Activated CD4-positive, alpha-beta T cell treated with anti-CD3 and anti-CD28 coated beads, Interleukin-2, amount 10 ng/mL, durations not matched to agents 7 days and 5 days (primary cell): Measurements from ENCODE around the gene RCAN1. TPM values are rescaled to one million over a fixed set of nuclear protein-coding genes. Genes with fewer than 3 reads are reported as not detected.

Experiments
- CTCF ChIA-PET: fragments of 350-600 bp; sonication (Branson Sonifier 250); formaldehyde crosslinking; loops from one replicate; lab custom pipeline; 2021; ENCODE audit warnings: antibody characterized with exemption; lab: Charles Lee
- POLR2A ChIA-PET: fragments of 350-600 bp; sonication (Branson Sonifier 250); formaldehyde crosslinking; loops from one replicate; lab custom pipeline; 2021; ENCODE audit warnings: antibody characterized with exemption; lab: Charles Lee
- DNase-seq: peaks from one replicate; pipeline ENCODE4 v3.0.0-alpha.2; 2020
- H3K27ac Mint-ChIP-seq: one replicate; pipeline ENCODE4 v1.8.0; 2021; ENCODE audit warnings: mild to moderate bottlenecking, moderate library complexity, mixed read lengths
- H3K27me3 Mint-ChIP-seq: one replicate; pipeline ENCODE4 v1.8.0; 2021; ENCODE audit warnings: mixed read lengths
- H3K36me3 Mint-ChIP-seq: one replicate; pipeline ENCODE4 v1.8.0; 2021; ENCODE audit warnings: low read depth, mixed read lengths
- H3K4me1 Mint-ChIP-seq: one replicate; pipeline ENCODE4 v1.8.0; 2021; ENCODE audit warnings: mixed read lengths
- H3K4me3 Mint-ChIP-seq: one replicate; pipeline ENCODE4 v1.8.0; 2021; ENCODE audit warnings: mild to moderate bottlenecking, moderate library complexity, mixed read lengths
- H3K9me3 Mint-ChIP-seq: one replicate; pipeline ENCODE4 v1.8.0; 2021; ENCODE audit warnings: mixed read lengths
- total RNA-seq, 2 experiments: library from RNA; stranded (reverse); gene quantifications; one replicate each; pipeline ENCODE4 v1.2.3, GENCODE V29; 2021

RCAN1 gene
- 1 to 10 TPM; 8.0 to 8.2 TPM for total RNA-seq

DNA sequence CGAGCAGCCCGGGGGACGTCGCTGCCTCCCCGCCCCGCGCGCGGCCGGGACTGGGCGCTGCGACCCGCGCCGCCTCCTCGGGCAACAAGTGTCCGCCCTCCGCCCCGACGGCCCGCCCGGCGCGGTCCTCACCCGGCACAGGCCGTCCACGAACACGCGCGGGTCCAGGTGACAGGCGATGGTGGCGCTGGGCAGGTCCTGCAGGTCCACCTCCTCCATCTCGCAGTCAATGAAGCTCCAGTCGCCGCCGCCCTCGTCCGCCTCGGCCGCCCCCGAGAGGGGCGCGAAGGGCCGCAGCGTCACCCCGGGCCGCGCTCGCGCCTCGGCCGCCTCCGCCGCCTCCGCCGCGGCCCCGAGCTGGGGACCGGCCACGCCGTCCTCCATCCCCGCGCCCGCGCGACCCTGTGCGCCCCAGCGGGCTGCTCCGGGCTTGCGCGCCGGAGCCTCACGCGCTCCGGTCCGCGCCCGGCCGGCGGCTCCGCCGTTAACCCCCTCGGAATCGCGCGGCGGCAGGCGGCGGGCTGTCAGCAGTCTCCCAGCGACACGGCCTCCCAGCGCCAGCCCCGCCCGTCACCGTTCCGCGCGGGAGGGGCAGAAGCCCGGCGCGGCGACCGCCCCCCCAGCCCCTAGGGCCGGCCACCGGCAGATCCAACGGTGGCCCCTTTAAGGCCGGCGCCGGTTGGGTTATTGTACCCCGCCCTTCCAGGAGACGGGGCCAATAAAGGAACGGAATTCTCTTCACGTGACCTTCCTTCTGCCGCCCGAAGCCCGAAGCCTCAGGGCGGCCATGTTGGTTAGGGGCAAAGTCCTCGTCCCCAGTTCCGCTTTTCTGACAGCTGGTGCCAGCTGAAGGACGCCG is at the start of gene RCAN1:
TSS of gene RCAN1 (minus strand) at position 486 of the 859 bp plus-strand sequence. CDS start at position 384, 102 bp downstream.
- peak within 1 kb of the TSS; percentile 90 for H3K27ac Mint-ChIP-seq
- H3K4me1 Mint-ChIP-seq, result peaks cover 26% of the 10 kb centered on the region
- no peaks in the 10 kb centered on the region for H3K36me3 Mint-ChIP-seq
- peak within 1 kb of the TSS; percentile 88 for H3K4me3 Mint-ChIP-seq
- ChIA-PET CTCF (interaction anchor here (0.7 to 2.1 kb wide), 5 partner anchors 10 to 1478 kb away, joined by 3 to 7 read pairs (median 4); no protein-coding TSS in a partner anchor), POLR2A (interaction anchor here (0.5 kb wide), 1 partner anchor 727 kb away, joined by 3 read pairs; no protein-coding TSS in a partner anchor)
- peak; percentile 90 for DNase-seq
- no peaks in the 10 kb centered on the region for H3K9me3 Mint-ChIP-seq
- peaks cover 18% of the 10 kb centered on the region for H3K27me3 Mint-ChIP-seq

DNA sequence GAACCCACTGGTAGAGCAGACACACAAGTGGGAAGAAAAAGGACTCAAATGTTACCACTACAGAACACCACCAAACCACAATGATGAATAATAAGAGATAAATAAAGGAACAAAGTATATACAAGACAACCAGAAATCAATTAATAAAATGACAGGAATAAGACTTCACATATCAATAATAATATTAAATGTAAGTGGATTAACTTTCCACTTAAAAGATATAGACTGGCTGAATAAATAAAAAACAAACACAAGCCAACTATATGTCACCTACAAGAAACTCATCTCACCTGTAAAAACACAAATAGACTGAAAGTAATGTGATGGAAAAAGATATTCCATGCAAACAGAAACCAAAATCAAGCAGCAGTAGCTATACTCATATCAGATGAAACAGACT is 46.9 kb upstream of the RCAN1 start:
- POLR2A ChIA-PET, result no interaction called here
- H3K36me3 Mint-ChIP-seq, result peaks cover 5% of the 10 kb centered on the region
- H3K27ac Mint-ChIP-seq, result no peak overlapping the region
- DNase-seq, result no peak
- H3K4me3 Mint-ChIP-seq, result no peak overlapping the region
- peaks cover 23% of the 10 kb centered on the region for H3K9me3 Mint-ChIP-seq
- H3K4me1 Mint-ChIP-seq, result no peaks in the 10 kb centered on the region
- peaks cover 67% of the 10 kb centered on the region for H3K27me3 Mint-ChIP-seq
- CTCF ChIA-PET, result no interaction called here

DNA sequence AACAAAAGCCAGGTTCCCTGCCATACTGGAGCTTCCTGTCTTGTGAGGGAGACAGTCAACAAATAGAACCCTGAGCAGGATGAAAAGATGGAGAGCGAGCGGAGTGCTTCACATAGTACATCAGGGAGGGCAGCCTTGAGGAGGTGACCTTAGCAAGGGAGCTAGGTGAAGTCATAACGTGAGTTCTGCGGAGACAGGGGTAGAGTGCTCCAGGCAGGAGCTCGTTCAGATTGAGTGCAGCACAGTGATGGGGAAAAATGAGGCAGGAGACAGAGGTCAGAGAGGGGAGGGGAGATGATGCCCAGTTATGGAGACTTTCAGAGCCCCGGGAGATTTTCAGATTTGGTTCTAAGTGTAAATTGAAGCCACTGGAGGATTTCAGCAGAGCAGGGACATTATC is 38.6 kb upstream of the RCAN1 start:
- Mint-ChIP-seq H3K4me3 (no peak overlapping the region), H3K36me3 (no peaks in the 10 kb centered on the region), H3K27me3 (peaks cover 34% of the 10 kb centered on the region), H3K27ac (no peak overlapping the region), H3K9me3 (peaks cover 7% of the 10 kb centered on the region), H3K4me1 (peaks cover 4% of the 10 kb centered on the region)
- no peak for DNase-seq
- ChIA-PET POLR2A (no interaction called here), CTCF (no interaction called here)

DNA sequence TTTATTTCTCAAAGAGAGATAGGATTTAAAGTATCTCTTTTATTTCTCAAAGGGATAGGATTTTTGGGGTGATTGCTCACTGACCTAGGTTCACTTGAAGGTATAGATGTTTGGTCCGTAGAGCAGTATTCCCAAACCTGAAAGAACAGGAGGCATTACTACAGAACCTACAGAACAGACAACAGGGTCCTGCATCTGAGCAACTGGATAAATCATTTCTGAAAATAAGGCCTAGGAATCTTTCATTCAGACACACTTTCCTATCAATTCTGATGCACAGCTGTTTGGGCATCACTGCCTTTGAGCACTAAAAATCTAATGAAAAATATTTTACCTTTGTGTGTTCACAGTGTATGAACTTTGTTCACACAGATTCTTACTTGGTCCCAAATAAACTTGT is 36.7 kb upstream of the RCAN1 start:
- peaks cover 5% of the 10 kb centered on the region for H3K9me3 Mint-ChIP-seq
- DNase-seq, result no peak
- H3K27me3 Mint-ChIP-seq, result peaks cover 19% of the 10 kb centered on the region
- no peak overlapping the region for H3K4me3 Mint-ChIP-seq
- H3K27ac Mint-ChIP-seq, result no peak overlapping the region
- H3K36me3 Mint-ChIP-seq, result no peaks in the 10 kb centered on the region
- peaks cover 4% of the 10 kb centered on the region for H3K4me1 Mint-ChIP-seq
- ChIA-PET POLR2A (no interaction called here), CTCF (interaction anchor here (1.1 to 1.4 kb wide), 2 partner anchors 9 to 15 kb away, joined by 3 read pairs; no protein-coding TSS in a partner anchor)

DNA sequence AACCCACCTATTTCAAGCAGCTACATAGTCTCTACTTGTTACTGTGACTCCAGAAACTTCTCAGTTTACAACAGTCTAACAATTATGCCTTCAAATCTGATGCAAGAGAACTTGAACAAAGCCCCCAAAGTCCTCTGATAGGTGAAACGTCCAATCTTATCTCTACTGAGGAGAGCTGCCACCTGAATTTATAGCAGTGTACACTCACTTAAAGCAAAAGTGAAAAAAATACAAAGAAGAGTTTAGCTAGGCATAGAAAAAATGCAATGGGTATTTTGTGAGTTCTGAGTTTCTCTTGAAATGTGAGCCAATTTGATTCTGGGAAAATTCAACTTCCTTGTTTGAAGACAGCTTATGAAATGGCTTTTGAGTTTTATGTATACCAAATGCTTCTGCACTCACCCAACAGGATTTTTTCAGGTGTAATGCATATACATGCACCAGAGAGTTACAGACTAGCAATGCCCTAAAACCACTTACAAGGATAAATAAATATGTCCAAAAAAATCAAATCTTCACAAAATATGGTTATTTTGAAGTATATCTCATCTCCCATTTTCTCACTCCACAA is 36.0 kb upstream of the RCAN1 start:
- CTCF ChIA-PET, result interaction anchor here (1.1 to 1.4 kb wide), 2 partner anchors 10 to 16 kb away, joined by 3 read pairs; no protein-coding TSS in a partner anchor
- Mint-ChIP-seq H3K4me3 (no peak overlapping the region), H3K27me3 (peaks cover 13% of the 10 kb centered on the region), H3K9me3 (peaks cover 5% of the 10 kb centered on the region), H3K4me1 (peaks cover 4% of the 10 kb centered on the region), H3K27ac (no peak overlapping the region), H3K36me3 (no peaks in the 10 kb centered on the region)
- no peak for DNase-seq
- POLR2A ChIA-PET, result no interaction called here

DNA sequence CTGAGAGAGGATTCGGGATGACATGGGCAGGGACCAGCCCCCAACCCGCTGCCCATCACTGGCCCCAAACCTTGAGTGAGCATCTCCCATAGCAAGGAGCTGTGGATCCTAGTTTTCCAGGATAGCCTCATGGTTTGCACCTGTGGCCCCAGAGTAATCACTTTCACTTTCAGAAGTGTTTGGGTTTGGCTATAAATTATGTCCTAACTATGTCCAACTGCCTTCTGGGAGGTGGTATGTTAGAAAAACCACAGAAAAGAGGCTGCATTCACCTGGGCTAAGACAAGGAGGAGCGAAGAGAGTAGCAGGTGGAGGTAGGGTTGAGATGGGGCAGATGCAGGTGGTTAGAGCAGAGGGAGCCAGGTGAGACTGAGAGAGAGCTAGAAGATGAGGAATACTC is 34.5 kb upstream of the RCAN1 start:
- H3K27me3 Mint-ChIP-seq, result peaks cover 13% of the 10 kb centered on the region

DNA sequence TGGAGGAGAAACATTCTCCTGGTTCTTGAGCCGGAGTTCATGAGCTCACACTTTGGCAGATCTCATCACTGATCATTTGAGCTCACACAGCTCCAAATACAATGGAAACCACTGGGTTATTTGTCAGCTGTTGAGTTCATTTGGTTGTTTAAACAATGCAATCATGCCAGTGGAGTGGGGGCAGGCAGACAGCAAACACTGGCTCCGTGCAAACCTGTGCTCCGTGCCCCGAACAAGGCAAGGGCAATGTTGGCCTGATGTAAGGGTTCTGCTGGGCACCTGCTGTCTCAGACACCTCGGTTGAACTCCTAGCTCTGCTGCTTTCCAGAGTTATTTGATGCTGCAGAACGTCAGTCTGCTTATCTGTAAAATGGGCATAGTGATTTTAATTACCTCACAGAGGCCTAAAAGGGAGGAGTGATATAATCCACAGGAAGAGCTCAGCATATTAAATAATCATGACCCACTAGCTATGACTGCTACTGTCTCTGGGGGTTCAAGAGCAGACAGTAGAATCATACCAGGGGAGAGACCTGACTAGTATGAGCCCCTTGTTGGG is 33.9 kb upstream of the RCAN1 start:
- H3K27ac Mint-ChIP-seq, result no peak overlapping the region
- H3K36me3 Mint-ChIP-seq, result no peaks in the 10 kb centered on the region
- peaks cover 13% of the 10 kb centered on the region for H3K27me3 Mint-ChIP-seq
- H3K4me1 Mint-ChIP-seq, result peaks cover 4% of the 10 kb centered on the region
- CTCF ChIA-PET, result interaction anchor here (0.9 kb wide), 1 partner anchor 18 kb away, joined by 3 read pairs; no protein-coding TSS in a partner anchor
- POLR2A ChIA-PET, result interaction anchor here (0.6 kb wide), 1 partner anchor 865 kb away, joined by 12 read pairs; no protein-coding TSS in a partner anchor
- DNase-seq, result no peak
- no peak overlapping the region for H3K4me3 Mint-ChIP-seq
- H3K9me3 Mint-ChIP-seq, result peaks cover 5% of the 10 kb centered on the region

More for the DNA sequence above, 34.5 kb upstream of the RCAN1 start:
- DNase-seq, result no peak
- no peaks in the 10 kb centered on the region for H3K36me3 Mint-ChIP-seq
- ChIA-PET POLR2A (no interaction called here), CTCF (interaction anchor here (0.9 kb wide), 1 partner anchor 17 kb away, joined by 3 read pairs; no protein-coding TSS in a partner anchor)
- peaks cover 4% of the 10 kb centered on the region for H3K4me1 Mint-ChIP-seq
- H3K27ac Mint-ChIP-seq, result no peak overlapping the region
- peaks cover 5% of the 10 kb centered on the region for H3K9me3 Mint-ChIP-seq
- no peak overlapping the region for H3K4me3 Mint-ChIP-seq

DNA sequence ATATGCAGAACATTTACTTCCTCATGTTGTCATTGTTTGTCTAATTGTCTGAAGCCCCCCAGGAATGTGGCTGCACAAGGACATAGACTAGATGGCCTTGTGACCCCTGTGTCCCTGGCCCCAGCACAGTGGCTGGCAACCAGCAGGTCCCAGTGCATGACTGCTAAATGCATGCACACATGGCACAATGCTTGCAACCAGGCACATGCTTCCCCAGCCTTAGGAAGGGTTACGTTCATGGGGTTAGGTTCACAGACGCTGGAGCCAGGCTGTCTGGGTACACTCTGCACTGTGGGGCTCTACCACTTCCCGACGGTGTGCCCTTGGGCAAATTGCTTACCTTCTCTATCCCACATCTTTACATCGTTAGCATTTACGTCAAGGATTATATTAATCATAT is 32.6 kb upstream of the RCAN1 start:
- CTCF ChIA-PET, result no interaction called here

DNA sequence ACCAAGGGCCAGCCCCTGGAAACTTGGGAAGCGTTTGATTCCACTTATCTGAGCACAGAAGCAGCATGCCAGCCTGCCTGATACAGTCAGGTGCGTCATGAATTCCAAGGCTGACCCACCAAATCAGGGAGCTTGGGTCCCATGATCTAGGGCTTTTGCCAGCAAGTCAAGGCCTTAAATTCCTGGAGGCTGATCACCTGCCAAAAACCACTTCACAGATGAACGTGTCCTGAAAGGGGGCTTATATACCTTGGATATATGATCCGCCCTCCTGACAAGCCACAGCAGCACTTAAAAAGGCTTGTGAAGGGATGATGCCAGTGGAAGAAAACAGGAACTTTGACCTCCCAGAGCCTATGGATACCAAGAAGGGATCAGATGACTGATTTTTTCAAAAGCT is 29.9 kb upstream of the RCAN1 start:
- ChIA-PET POLR2A (no interaction called here), CTCF (no interaction called here)
- Mint-ChIP-seq H3K9me3 (peaks cover 6% of the 10 kb centered on the region), H3K4me1 (peaks cover 25% of the 10 kb centered on the region), H3K36me3 (peaks cover 4% of the 10 kb centered on the region), H3K27me3 (peaks cover 2% of the 10 kb centered on the region), H3K27ac (no peak overlapping the region), H3K4me3 (no peak overlapping the region)
- DNase-seq, result no peak

More for the DNA sequence above, 32.6 kb upstream of the RCAN1 start:
- H3K4me1 Mint-ChIP-seq, result peaks cover 6% of the 10 kb centered on the region
- H3K27me3 Mint-ChIP-seq, result peaks cover 9% of the 10 kb centered on the region
- H3K27ac Mint-ChIP-seq, result no peak overlapping the region
- H3K36me3 Mint-ChIP-seq, result no peaks in the 10 kb centered on the region
- DNase-seq, result no peak
- no peak overlapping the region for H3K4me3 Mint-ChIP-seq
- peaks cover 3% of the 10 kb centered on the region for H3K9me3 Mint-ChIP-seq
- POLR2A ChIA-PET, result no interaction called here

DNA sequence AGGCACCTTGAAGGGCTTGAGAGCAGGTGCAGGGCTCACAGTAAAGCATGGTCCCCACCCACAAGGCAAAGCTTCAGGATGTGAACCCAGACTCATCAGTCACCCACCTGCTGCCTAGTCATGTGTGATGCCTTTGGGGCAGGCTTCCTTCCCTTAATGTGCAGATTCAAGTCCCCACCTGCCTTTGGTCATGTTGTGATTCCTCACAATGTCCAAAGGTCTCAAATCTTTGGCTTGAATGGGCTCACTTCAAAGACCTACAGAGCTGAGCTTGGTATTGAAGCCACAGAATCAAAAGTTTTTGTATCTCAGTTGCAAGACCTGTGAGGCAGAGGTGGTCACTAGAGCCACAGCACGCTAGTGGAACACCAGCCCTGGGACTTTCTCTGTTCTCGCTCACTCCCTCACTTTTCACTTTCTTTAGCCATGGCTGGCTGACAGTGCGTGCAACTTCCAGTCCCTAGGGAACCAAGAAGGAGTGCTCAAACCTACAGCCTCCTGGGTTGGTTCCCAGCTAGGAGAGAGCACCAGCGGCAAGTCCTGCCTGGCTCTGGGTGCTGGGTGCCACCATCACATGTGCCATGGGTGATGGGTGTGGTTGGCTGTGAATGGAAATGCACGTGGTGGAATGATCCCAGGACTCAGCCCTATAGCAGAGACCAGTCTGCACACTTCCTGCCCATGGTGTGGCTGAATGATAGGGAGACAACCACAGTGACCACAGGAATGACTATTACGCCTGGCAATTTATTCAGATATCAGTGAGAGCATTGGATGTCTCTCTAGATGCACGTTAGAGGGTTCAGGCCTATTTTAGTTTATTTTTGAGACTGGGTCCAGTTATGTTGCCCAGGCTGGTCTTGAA is 27.5 kb upstream of the RCAN1 start:
- CTCF ChIA-PET, result no interaction called here
- Mint-ChIP-seq H3K9me3 (peaks cover 9% of the 10 kb centered on the region), H3K4me3 (no peak overlapping the region), H3K4me1 (peaks cover 37% of the 10 kb centered on the region), H3K27me3 (no peaks in the 10 kb centered on the region), H3K27ac (no peak overlapping the region), H3K36me3 (peaks cover 7% of the 10 kb centered on the region)
- POLR2A ChIA-PET, result no interaction called here
- no peak for DNase-seq

DNA sequence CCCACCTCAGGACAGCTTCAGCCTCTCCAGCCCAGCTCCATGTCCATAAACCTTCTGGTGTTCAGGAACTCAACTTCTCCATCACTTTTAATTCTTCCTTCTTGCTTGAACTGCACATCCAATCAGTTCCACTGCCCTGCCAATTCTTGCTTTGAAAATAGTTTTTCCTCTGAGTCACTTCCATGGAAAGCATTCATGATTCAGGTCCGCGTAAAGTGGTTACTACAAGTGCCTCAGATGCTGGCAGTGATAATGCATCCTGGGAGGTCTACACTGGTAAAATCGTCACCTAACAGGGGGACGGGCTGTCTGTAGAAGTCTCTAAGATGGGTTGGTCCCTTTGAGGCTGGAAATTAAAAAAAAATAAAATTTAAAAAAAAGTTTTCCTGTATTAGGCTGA is 25.9 kb upstream of the RCAN1 start:
- CTCF ChIA-PET, result interaction anchor here (1.0 kb wide), 1 partner anchor 10 kb away, joined by 3 read pairs; no protein-coding TSS in a partner anchor
- no peak overlapping the region for H3K4me3 Mint-ChIP-seq
- H3K27ac Mint-ChIP-seq, result peak overlapping the region; percentile 87
- peaks cover 7% of the 10 kb centered on the region for H3K36me3 Mint-ChIP-seq
- no peaks in the 10 kb centered on the region for H3K27me3 Mint-ChIP-seq
- DNase-seq, result no peak
- H3K4me1 Mint-ChIP-seq, result peaks cover 38% of the 10 kb centered on the region
- POLR2A ChIA-PET, result interaction anchor here (0.5 kb wide), 1 partner anchor 9 kb away, joined by 3 read pairs; no protein-coding TSS in a partner anchor
- peaks cover 9% of the 10 kb centered on the region for H3K9me3 Mint-ChIP-seq
